SK-N-SH treated with all-trans-retinoic acid at 6 μM for 48 hours (cell line): ENCODE data around the gene SYNE4.

ENCODE experiments used
- CSDC2 ChIP-seq: fragments of 250-450 bp; sonication (Bioruptor Pico); IDR thresholded peaks from 2 replicates; pipeline ENCODE4 v1.5.0; 2020; ENCODE audit warnings: mild to moderate bottlenecking, moderate library complexity
- ESRRG ChIP-seq: fragments of 250-450 bp; sonication (Bioruptor Pico); IDR thresholded peaks from 2 replicates; pipeline ENCODE4 v1.6.1; 2021; ENCODE audit warnings: mild to moderate bottlenecking
- PATZ1 ChIP-seq: fragments of 250-450 bp; sonication (Bioruptor Pico); IDR thresholded peaks from 2 replicates; pipeline ENCODE4 v1.8.0; 2020; ENCODE audit warnings: mild to moderate bottlenecking, moderate library complexity, borderline replicate concordance
- PPARA ChIP-seq: fragments of 250-450 bp; sonication (Bioruptor Pico); IDR thresholded peaks from 2 replicates; pipeline ENCODE4 v1.5.0; 2020; ENCODE audit warnings: mild to moderate bottlenecking, borderline replicate concordance
- TOX ChIP-seq: fragments of 250-450 bp; sonication (Bioruptor Pico); IDR thresholded peaks from 2 replicates; pipeline ENCODE4 v1.8.0; 2021; ENCODE audit warnings: mild to moderate bottlenecking, moderate library complexity, borderline replicate concordance

GRCh38 chr19:36040495-36040894, 31.9 kb upstream of the SYNE4 start:
- no peak for TF ChIP-seq CSDC2 (CRISPR knock-in tag)
- TF ChIP-seq TOX (CRISPR knock-in tag) = no peak
- no peak for TF ChIP-seq PPARA (CRISPR knock-in tag)
- TF ChIP-seq PATZ1 = no peak
- no peak for TF ChIP-seq ESRRG (CRISPR knock-in tag)
